Liver (tissue), 9 donors: ENCODE data around the gene NLRP9. TPM values are rescaled to one million over a fixed set of nuclear protein-coding genes. Genes with fewer than 3 reads are reported as not detected.
A peak's percentile ranks its signal among the peaks of the same experiment; 100 is the strongest.

Experiments used
- DNase-seq: peaks from one replicate; pipeline ENCODE4 v3.0.0-alpha.2; 2017; ENCODE audit warnings: low spot score
- H3K27ac ChIP-seq, 2 donors: one replicate each; pipeline ENCODE4 v1.7.0; 2013; ENCODE audit warnings: inconsistent platforms in 2 of 2, low read length in 2 of 2, control low read depth in 1 of 2, low read depth in 1 of 2, mild to moderate bottlenecking in 1 of 2
- H3K27me3 ChIP-seq, 4 donors: one replicate each; pipeline versions ENCODE4 v1.6.1 to v1.7.0; 2013; ENCODE audit warnings: low read length in 3 of 4, inconsistent platforms in 1 of 4, mild to moderate bottlenecking in 1 of 4, moderate library complexity in 1 of 4; ENCODE audit not compliant: control insufficient read depth in 4 of 4, insufficient read depth in 4 of 4
- H3K36me3 ChIP-seq, 4 donors: one replicate each; pipeline versions ENCODE4 v1.6.1 to v1.7.0; 2013; ENCODE audit warnings: low read length in 3 of 4, mild to moderate bottlenecking in 3 of 4, low read depth in 1 of 4, moderate library complexity in 1 of 4; ENCODE audit not compliant: control insufficient read depth in 4 of 4, insufficient read depth in 3 of 4
- H3K4me1 ChIP-seq, 4 donors: one replicate each; pipeline versions ENCODE4 v1.6.1 to v1.7.0; 2013; ENCODE audit warnings: low read length in 3 of 4, mild to moderate bottlenecking in 3 of 4, moderate library complexity in 1 of 4; ENCODE audit not compliant: control insufficient read depth in 4 of 4, insufficient read depth in 4 of 4
- H3K4me3 ChIP-seq, 3 donors: one replicate each; pipeline versions ENCODE4 v1.6.1 to v1.7.0; 2013; ENCODE audit warnings: low read length in 3 of 3, control low read depth in 1 of 3, low read depth in 1 of 3, mild to moderate bottlenecking in 1 of 3
- H3K9ac ChIP-seq, 2 donors: one replicate each; pipeline ENCODE4 v1.7.0; 2013; ENCODE audit warnings: low read length in 2 of 2, mild to moderate bottlenecking in 2 of 2, moderate library complexity in 2 of 2, control low read depth in 1 of 2, low read depth in 1 of 2
- H3K9me3 ChIP-seq, 4 donors: one replicate each; pipeline versions ENCODE4 v1.6.1 to v1.7.0; 2013; ENCODE audit warnings: low read length in 3 of 4; ENCODE audit not compliant: control insufficient read depth in 4 of 4
- EGR1 ChIP-seq, 2 donors: IDR thresholded peaks; 2 replicates each; pipeline ENCODE4 v1.6.1; 2016 to 2018; ENCODE audit warnings: antibody characterized with exemption in 2 of 2, low read depth in 2 of 2
- FOXA1 ChIP-seq: IDR thresholded peaks from 2 replicates; pipeline ENCODE4 v1.6.1; 2016; ENCODE audit warnings: antibody characterized with exemption
- FOXA2 ChIP-seq: IDR thresholded peaks from 2 replicates; pipeline ENCODE4 v1.6.1; 2016; ENCODE audit warnings: antibody characterized with exemption
- GABPA ChIP-seq, 2 donors: IDR thresholded peaks in 1 of 2; conservative IDR thresholded peaks in 1 of 2; 2 replicates each; pipeline ENCODE4 v1.6.1; 2016; ENCODE audit warnings: antibody characterized with exemption in 2 of 2, mild to moderate bottlenecking in 1 of 2, moderate library complexity in 1 of 2
- HNF4A ChIP-seq, 2 donors: conservative IDR thresholded peaks; 2 replicates each; pipeline ENCODE4 v1.6.1; 2016; ENCODE audit warnings: antibody characterized with exemption in 2 of 2, mild to moderate bottlenecking in 2 of 2
- HNF4G ChIP-seq: IDR thresholded peaks from 2 replicates; pipeline ENCODE4 v1.6.1; 2016; ENCODE audit warnings: antibody characterized with exemption
- JUND ChIP-seq, 2 donors: IDR thresholded peaks; 2 replicates each; pipeline ENCODE4 v1.6.1; 2016; ENCODE audit warnings: antibody characterized with exemption in 2 of 2
- NR2F2 ChIP-seq: IDR thresholded peaks from 2 replicates; pipeline ENCODE4 v1.6.1; 2016; ENCODE audit warnings: antibody characterized with exemption
- RAD21 ChIP-seq, 2 donors: IDR thresholded peaks; 2 replicates each; pipeline ENCODE4 v1.6.1; 2016; ENCODE audit warnings: antibody characterized with exemption in 2 of 2, mild to moderate bottlenecking in 2 of 2
- RXRA ChIP-seq, 2 donors: IDR thresholded peaks; 2 replicates each; pipeline ENCODE4 v1.6.1; 2017 to 2018; ENCODE audit warnings: antibody characterized with exemption in 2 of 2, mild to moderate bottlenecking in 1 of 2
- SP1 ChIP-seq: IDR thresholded peaks from 2 replicates; pipeline ENCODE4 v1.6.1; 2018; ENCODE audit warnings: antibody characterized with exemption, mild to moderate bottlenecking
- TAF1 ChIP-seq: conservative IDR thresholded peaks from 2 replicates; pipeline ENCODE4 v1.6.1; 2016; ENCODE audit warnings: antibody characterized with exemption, mild to moderate bottlenecking
- YY1 ChIP-seq: IDR thresholded peaks from 2 replicates; pipeline ENCODE4 v1.6.1; 2016; ENCODE audit warnings: antibody characterized with exemption, mild to moderate bottlenecking
- WGBS: extraction: QIAGEN DNeasy Blood & Tissue Kit; methylation state at CpG from one replicate; pipeline ENCODE4 v1.1.7; 2013; 5-methylcytosine and 5-hydroxymethylcytosine counted together
- polyA plus RNA-seq, 2 donors: library from polyadenylated mRNA; stranded (reverse) in 1 of 2; unstranded in 1 of 2; fragments of 200-250 nt in 1 of 2; fragments of >200 nt in 1 of 2; fragmentation: Nextera tagmentation in 1 of 2; extraction: Ambion mirVana in 1 of 2; gene quantifications; one replicate each; pipeline versions ENCODE4 v1.2.1 to v1.2.3, GENCODE V29; 2013 to 2015
- total RNA-seq, 2 donors: library from RNA; depleted of rRNA; stranded (reverse); fragments of >200 nt; gene quantifications; one replicate each; pipeline ENCODE4 v1.2.3, GENCODE V29; 2014
- TF ChIP-seq, protein P1 (sequence below): IDR thresholded peaks from 2 replicates; pipeline ENCODE4 v1.6.1; 2016; ENCODE audit warnings: antibody characterized with exemption
- TF ChIP-seq, protein P2 (sequence below): IDR thresholded peaks from 2 replicates; pipeline ENCODE4 v1.6.1; 2016; ENCODE audit warnings: antibody characterized with exemption
- TF ChIP-seq, protein P3 (sequence below): IDR thresholded peaks from 2 replicates; pipeline ENCODE4 v1.6.1; 2016; ENCODE audit warnings: antibody characterized with exemption, mild to moderate bottlenecking
- TF ChIP-seq, protein P4 (sequence below): fragments of 150-350 bp; IDR thresholded peaks from 2 replicates; pipeline ENCODE4 v1.5.1; 2017; ENCODE audit warnings: improper control_type of control experiment, low read depth, low read length; ENCODE audit not compliant: missing input control
- TF ChIP-seq, protein P5 (sequence below): IDR thresholded peaks from 2 replicates; pipeline ENCODE4 v1.6.1; 2016; ENCODE audit warnings: antibody characterized with exemption
- donor health status: healthy.
- donor health status: healthy.
- donor health status: healthy.
- donor health status: healthy.
- donor health status: healthy.

The NLRP9 gene
- total and polyA plus RNA-seq, 4 donors, result not detected

DNA sequence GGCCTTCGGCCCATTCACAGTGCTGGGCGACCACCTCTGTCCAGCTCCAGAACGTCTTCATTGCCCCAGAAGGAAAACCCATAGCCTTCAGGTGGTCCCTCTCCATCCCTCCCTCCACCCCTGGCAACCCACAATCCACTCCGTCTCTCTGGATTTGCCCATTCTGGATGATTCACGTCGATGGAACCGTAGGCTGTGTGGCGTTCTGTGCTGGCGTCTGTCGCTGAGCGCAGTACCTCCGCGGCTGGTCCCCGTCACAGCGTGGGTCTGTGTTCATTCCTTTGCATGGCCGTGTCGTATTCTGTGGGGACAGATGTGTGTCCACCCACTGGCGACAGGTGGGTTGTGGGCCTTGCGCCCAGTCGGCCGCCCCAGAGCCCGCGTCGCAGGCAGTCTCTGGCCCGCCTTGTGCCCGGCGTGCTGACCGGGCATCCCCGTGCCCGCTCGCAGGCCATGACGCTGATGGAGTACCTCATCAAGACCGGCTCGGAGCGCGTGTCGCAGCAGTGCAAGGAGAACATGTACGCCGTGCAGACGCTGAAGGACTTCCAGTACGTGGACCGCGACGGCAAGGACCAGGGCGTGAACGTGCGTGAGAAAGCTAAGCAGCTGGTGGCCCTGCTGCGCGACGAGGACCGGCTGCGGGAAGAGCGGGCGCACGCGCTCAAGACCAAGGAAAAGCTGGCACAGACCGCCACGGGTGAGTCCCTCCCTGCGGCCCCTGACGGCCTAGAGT, 53.1 kb downstream of the NLRP9 start:
- no peak for TF ChIP-seq FOXA1
- TF ChIP-seq SP1, result no peak
- no peak for TF ChIP-seq JUND (IDR thresholded peaks at IDR 0.05)
- TF ChIP-seq NR2F2, result no peak
- TF ChIP-seq GABPA (IDR thresholded peaks at IDR 0.05 in 1 of 2, conservative IDR thresholded peaks at IDR 0.05 in 1 of 2), result no peak
- TF ChIP-seq HNF4G, result no peak
- TF ChIP-seq, protein P1, sequence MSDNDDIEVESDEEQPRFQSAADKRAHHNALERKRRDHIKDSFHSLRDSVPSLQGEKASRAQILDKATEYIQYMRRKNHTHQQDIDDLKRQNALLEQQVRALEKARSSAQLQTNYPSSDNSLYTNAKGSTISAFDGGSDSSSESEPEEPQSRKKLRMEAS, result no peak
- TF ChIP-seq, protein P2, sequence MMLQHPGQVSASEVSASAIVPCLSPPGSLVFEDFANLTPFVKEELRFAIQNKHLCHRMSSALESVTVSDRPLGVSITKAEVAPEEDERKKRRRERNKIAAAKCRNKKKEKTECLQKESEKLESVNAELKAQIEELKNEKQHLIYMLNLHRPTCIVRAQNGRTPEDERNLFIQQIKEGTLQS, result no peak
- peaks cover 10 to 54% (median 43%) of the 10 kb centered on the region in 4 donors for H3K4me1 ChIP-seq
- no peak for DNase-seq
- 97% methylated on average over 60 of the region's 60 CpGs for WGBS
- H3K27ac ChIP-seq, result peak overlapping the region; percentile 96 to 97
- no peaks in the 10 kb centered on the region for H3K27me3 ChIP-seq
- no peaks in the 10 kb centered on the region for H3K9me3 ChIP-seq
- H3K36me3 ChIP-seq, result peaks cover 10 to 47% (median 18%) of the 10 kb centered on the region in 4 donors
- H3K4me3 ChIP-seq, result no peak overlapping the region
- H3K9ac ChIP-seq, result no peak overlapping the region

DNA sequence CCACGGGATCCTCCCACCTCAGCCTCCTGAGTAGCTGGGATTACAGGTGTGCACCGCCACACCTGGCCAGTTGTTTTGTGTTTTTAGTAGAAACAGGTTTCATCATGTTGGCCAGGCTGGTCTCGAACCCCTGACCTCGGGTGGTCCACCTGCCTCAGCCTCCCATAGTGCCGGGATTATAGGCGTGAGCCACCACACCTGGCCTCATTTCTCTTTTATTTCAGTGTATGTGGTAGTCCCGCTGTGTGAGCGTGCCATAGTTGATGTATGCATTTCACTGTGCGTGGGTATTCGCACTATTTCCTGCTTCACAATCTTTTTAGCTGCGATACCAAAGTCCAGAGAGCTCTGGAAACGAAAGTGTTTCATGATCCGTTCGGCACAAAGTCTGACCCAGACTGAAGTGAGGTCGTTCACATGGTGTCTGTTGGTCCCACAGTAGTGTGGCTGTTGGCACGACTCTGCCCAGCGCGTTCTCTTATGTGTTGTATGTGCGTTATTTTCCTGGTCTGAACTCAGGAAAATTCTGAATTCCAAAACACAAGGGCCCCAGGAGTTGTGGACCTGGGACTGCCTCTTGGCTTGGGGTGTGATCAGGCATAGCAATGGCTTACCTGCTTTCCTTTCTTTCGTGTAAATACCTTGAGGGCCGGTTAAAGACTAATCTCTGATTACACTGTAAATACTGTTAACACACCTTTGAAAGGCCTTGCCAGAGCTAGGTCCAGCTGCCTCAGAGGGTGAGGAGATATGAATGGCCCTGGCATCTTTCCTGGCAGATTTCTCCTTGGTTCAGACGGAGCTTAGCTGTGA, 54.5 kb downstream of the NLRP9 start:
- H3K27ac ChIP-seq, result peak overlapping the region; percentile 96 to 97
- H3K36me3 ChIP-seq, result peaks cover 7 to 45% (median 21%) of the 10 kb centered on the region in 4 donors
- TF ChIP-seq GABPA (IDR thresholded peaks at IDR 0.05 in 1 of 2, conservative IDR thresholded peaks at IDR 0.05 in 1 of 2) (peak in 1 of 2 donors; percentile 81), FOXA2 (peak; percentile 72), NR2F2 (peak; percentile 31), RAD21 (IDR thresholded peaks at IDR 0.05) (no peak), SP1 (peak; percentile 100), HNF4A (conservative IDR thresholded peaks at IDR 0.05) (peak; percentile 98), YY1 (peak; percentile 68), JUND (IDR thresholded peaks at IDR 0.05) (no peak), FOXA1 (peak; percentile 77), HNF4G (peak; percentile 98), TAF1 (no peak), EGR1 (IDR thresholded peaks at IDR 0.05; ENCODE audit: low read depth in 2 of 2) (peak in 1 of 2 donors; percentile 43), RXRA (IDR thresholded peaks at IDR 0.05) (peak; percentile 89 to 94)
- TF ChIP-seq, protein P3, sequence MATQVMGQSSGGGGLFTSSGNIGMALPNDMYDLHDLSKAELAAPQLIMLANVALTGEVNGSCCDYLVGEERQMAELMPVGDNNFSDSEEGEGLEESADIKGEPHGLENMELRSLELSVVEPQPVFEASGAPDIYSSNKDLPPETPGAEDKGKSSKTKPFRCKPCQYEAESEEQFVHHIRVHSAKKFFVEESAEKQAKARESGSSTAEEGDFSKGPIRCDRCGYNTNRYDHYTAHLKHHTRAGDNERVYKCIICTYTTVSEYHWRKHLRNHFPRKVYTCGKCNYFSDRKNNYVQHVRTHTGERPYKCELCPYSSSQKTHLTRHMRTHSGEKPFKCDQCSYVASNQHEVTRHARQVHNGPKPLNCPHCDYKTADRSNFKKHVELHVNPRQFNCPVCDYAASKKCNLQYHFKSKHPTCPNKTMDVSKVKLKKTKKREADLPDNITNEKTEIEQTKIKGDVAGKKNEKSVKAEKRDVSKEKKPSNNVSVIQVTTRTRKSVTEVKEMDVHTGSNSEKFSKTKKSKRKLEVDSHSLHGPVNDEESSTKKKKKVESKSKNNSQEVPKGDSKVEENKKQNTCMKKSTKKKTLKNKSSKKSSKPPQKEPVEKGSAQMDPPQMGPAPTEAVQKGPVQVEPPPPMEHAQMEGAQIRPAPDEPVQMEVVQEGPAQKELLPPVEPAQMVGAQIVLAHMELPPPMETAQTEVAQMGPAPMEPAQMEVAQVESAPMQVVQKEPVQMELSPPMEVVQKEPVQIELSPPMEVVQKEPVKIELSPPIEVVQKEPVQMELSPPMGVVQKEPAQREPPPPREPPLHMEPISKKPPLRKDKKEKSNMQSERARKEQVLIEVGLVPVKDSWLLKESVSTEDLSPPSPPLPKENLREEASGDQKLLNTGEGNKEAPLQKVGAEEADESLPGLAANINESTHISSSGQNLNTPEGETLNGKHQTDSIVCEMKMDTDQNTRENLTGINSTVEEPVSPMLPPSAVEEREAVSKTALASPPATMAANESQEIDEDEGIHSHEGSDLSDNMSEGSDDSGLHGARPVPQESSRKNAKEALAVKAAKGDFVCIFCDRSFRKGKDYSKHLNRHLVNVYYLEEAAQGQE, result peak; percentile 88
- TF ChIP-seq, protein P1, result no peak
- TF ChIP-seq, protein P2, result no peak
- TF ChIP-seq, protein P4, sequence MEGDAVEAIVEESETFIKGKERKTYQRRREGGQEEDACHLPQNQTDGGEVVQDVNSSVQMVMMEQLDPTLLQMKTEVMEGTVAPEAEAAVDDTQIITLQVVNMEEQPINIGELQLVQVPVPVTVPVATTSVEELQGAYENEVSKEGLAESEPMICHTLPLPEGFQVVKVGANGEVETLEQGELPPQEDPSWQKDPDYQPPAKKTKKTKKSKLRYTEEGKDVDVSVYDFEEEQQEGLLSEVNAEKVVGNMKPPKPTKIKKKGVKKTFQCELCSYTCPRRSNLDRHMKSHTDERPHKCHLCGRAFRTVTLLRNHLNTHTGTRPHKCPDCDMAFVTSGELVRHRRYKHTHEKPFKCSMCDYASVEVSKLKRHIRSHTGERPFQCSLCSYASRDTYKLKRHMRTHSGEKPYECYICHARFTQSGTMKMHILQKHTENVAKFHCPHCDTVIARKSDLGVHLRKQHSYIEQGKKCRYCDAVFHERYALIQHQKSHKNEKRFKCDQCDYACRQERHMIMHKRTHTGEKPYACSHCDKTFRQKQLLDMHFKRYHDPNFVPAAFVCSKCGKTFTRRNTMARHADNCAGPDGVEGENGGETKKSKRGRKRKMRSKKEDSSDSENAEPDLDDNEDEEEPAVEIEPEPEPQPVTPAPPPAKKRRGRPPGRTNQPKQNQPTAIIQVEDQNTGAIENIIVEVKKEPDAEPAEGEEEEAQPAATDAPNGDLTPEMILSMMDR, result no peak
- TF ChIP-seq, protein P5, sequence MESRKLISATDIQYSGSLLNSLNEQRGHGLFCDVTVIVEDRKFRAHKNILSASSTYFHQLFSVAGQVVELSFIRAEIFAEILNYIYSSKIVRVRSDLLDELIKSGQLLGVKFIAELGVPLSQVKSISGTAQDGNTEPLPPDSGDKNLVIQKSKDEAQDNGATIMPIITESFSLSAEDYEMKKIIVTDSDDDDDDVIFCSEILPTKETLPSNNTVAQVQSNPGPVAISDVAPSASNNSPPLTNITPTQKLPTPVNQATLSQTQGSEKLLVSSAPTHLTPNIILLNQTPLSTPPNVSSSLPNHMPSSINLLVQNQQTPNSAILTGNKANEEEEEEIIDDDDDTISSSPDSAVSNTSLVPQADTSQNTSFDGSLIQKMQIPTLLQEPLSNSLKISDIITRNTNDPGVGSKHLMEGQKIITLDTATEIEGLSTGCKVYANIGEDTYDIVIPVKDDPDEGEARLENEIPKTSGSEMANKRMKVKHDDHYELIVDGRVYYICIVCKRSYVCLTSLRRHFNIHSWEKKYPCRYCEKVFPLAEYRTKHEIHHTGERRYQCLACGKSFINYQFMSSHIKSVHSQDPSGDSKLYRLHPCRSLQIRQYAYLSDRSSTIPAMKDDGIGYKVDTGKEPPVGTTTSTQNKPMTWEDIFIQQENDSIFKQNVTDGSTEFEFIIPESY, result no peak
- H3K4me1 ChIP-seq, result peaks cover 10 to 69% (median 57%) of the 10 kb centered on the region in 4 donors
- H3K27me3 ChIP-seq, result no peaks in the 10 kb centered on the region
- no peaks in the 10 kb centered on the region for H3K9me3 ChIP-seq
- H3K9ac ChIP-seq, result peak overlapping the region in 1 of 2 donors; percentile 34
- peak overlapping the region in 2 of 3 donors; percentile 2 to 3 for H3K4me3 ChIP-seq
- DNase-seq, result peak; percentile 49
- 30% methylated on average over 22 of the region's 22 CpGs for WGBS
